Measurements from ENCODE around the gene FN1. TPM values are rescaled to one million over a fixed set of nuclear protein-coding genes. Genes with fewer than 3 reads are reported as not detected.

Gene FN1
- total and polyA plus RNA-seq, 2 donors (not counting 1 experiment from before 2014, with no cell fraction given) = 0.05 TPM; not detected in 1

GRCh38 chr2:215431778-215432758 is 3.8 kb downstream of the FN1 start:
- POLR2A ChIA-PET = no interaction called here
- no peak overlapping the region for H3K4me3 Mint-ChIP-seq
- no peak for DNase-seq

More at GRCh38 chr2:215431778-215432758, 3.8 kb downstream of the FN1 start:
- no peak overlapping the region for H3K4me3 ChIP-seq (ENCODE audit: control extremely low read depth in 1 of 5, extremely low read depth in 1 of 5, insufficient read depth in 1 of 5, low read depth in 2 of 5, low read length in 4 of 5)
- H3K4me2 ChIP-seq (replicated peaks; ENCODE audit: low read depth, low read length, poor library complexity, severe bottlenecking) = no peak overlapping the region
- no peaks in the 10 kb centered on the region for H3K36me3 ChIP-seq (replicated peaks in 1 of 2; ENCODE audit: control extremely low read depth in 1 of 2, control insufficient read depth in 1 of 2, extremely low read depth in 1 of 2, insufficient read depth in 2 of 2, low read length in 1 of 2)
- peaks cover 0 to 1% (median 0%) of the 10 kb centered on the region in 3 donors for H3K9me3 ChIP-seq (ENCODE audit: control extremely low read depth in 1 of 3, control insufficient read depth in 2 of 3, insufficient read depth in 1 of 3, low read length in 2 of 3)
- no peak overlapping the region for H2AFZ ChIP-seq (ENCODE audit: insufficient read depth, low read depth, low read length, poor library complexity, severe bottlenecking)
- H3K9me3 Mint-ChIP-seq (ENCODE audit: insufficient read depth) = no peaks in the 10 kb centered on the region
- peaks cover 0 to 38% (median 34%) of the 10 kb centered on the region in 4 experiments for H3K27me3 ChIP-seq (replicated peaks in 1 of 4; ENCODE audit: control extremely low read depth in 1 of 4, control insufficient read depth in 3 of 4, insufficient read depth in 4 of 4, low read length in 3 of 4)
- no peaks in the 10 kb centered on the region for H4K20me1 ChIP-seq (ENCODE audit: control insufficient read depth, insufficient read depth, low read length, poor library complexity, severe bottlenecking)
- no peaks in the 10 kb centered on the region for H3K79me2 ChIP-seq (ENCODE audit: control insufficient read depth, insufficient read depth, low read length)
- intact Hi-C loops (cut with micrococcal nuclease) = no loop called here
- H3K4me1 ChIP-seq (ENCODE audit: control insufficient read depth in 2 of 2, insufficient read depth in 2 of 2, low read length in 2 of 2) = peaks cover 18 to 20% of the 10 kb centered on the region in 2 donors
- WGBS (ENCODE audit: insufficient coverage) = 100% methylated on average over 2 of the region's 7 CpGs
- no peak overlapping the region for H3K27ac Mint-ChIP-seq
- CTCF ChIA-PET = no interaction called here
- H3K4me1 Mint-ChIP-seq = peaks cover 16% of the 10 kb centered on the region
- H3K27ac ChIP-seq (ENCODE audit: low read length in 2 of 2) = no peak overlapping the region
- peaks cover 73% of the 10 kb centered on the region for H3K27me3 Mint-ChIP-seq
- no peak for TF ChIP-seq EZH2 (IDR thresholded peaks at IDR 0.05; ENCODE audit: borderline replicate concordance, insufficient read depth, low read depth, low read length, poor library complexity, severe bottlenecking)
- no peak for TF ChIP-seq CTCF (IDR thresholded peaks at IDR 0.05)
- H3K9ac ChIP-seq (ENCODE audit: low read length) = no peak overlapping the region
- no peak for ATAC-seq (ENCODE audit: low read depth)
